Uterus (tissue), 4 donors: ENCODE results near the gene MEPE. TPM values are rescaled to one million over a fixed set of nuclear protein-coding genes. Genes with fewer than 3 reads are reported as not detected.

ENCODE experiments used
- DNase-seq, 2 donors: peaks; one replicate each; pipeline ENCODE4 v3.0.0-alpha.2; 2019 to 2020
- H3K27ac ChIP-seq, 2 donors: fragments of 200-600 bp; sonication (generic); 1 replicate in 1 of 2; 2 replicates in 1 of 2; pipeline ENCODE4 v1.5.1; 2016 to 2018
- H3K27me3 ChIP-seq, 2 donors: fragments of 200-600 bp; sonication (generic); one replicate each; pipeline ENCODE4 v1.5.1; 2018 to 2019; ENCODE audit warnings: control low read depth in 1 of 2
- H3K36me3 ChIP-seq, 2 donors: fragments of 200-600 bp; sonication (generic); one replicate each; pipeline ENCODE4 v1.5.1; 2019; ENCODE audit warnings: control low read depth in 1 of 2
- H3K4me1 ChIP-seq, 2 donors: fragments of 200-600 bp; sonication (generic); one replicate each; pipeline ENCODE4 v1.5.1; 2018 to 2019; ENCODE audit warnings: control low read depth in 1 of 2
- H3K4me3 ChIP-seq, 2 donors: fragments of 200-600 bp; sonication (generic); 1 replicate in 1 of 2; 2 replicates in 1 of 2; pipeline ENCODE4 v1.5.1; 2018 to 2019; ENCODE audit warnings: mild to moderate bottlenecking in 1 of 2
- H3K9me3 ChIP-seq, 2 donors: fragments of 200-600 bp; sonication (generic); one replicate each; pipeline ENCODE4 v1.5.1; 2019; ENCODE audit warnings: control low read depth in 1 of 2
- POLR2A ChIP-seq, 2 donors: fragments of 450-650 bp; IDR thresholded peaks; one replicate each; pipeline ENCODE4 v1.6.1; 2016; ENCODE audit warnings: antibody characterized with exemption in 2 of 2, mild to moderate bottlenecking in 1 of 2, moderate library complexity in 1 of 2
- intact Hi-C: fragments of 100-400 bp; cut with DNase I; formaldehyde crosslinking; loops from one replicate; pipeline ENCODE4 v1.15.1; 2023; ENCODE audit warnings: low total_unique reads
- total RNA-seq, 4 donors: library from RNA; depleted of rRNA in 3 of 4; stranded (reverse); fragments of >200 nt in 3 of 4; gene quantifications; one replicate each; pipeline versions ENCODE4 v1.1.0 to v1.2.4, GENCODE V29; 2014 to 2023
- TF ChIP-seq, protein P1 (sequence below), 4 experiments: fragments of 200-600 bp in 2 of 4; fragments of 450-650 bp in 2 of 4; sonication (generic) in 2 of 4; IDR thresholded peaks; one replicate each; pipeline ENCODE4 v1.5.1; 2016 to 2019; ENCODE audit warnings: antibody characterized with exemption in 4 of 4, mild to moderate bottlenecking in 2 of 4, moderate library complexity in 1 of 4
- donor health status: DM: yes; HTN: yes; CAD: no.

MEPE gene
- total RNA-seq, 4 donors from 2014 or later: not detected

DNA sequence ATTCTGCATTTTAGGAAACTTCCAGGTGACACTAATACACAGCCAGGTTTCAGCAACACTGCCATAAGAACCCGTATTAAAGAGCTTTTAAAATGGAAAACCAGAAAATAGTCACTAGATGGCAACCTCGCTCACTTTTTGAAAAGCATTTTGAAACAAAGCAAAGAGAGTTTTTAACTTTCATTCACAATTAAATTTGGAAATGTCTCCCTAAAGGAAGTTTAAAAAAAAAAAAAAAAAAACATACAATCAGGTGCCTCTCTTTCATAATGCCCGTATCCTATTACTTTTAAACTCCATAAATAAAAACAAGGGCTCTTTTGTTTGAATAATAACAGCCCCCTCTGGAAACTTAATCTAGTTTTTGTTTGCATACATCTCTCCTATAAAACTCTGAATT, 20.3 kb downstream of the MEPE start:
- H3K27me3 ChIP-seq: no peaks in the 10 kb centered on the region
- intact Hi-C loops: loop anchor here (5.0 kb wide), 1 partner anchor 359 kb away; no protein-coding TSS in a partner anchor
- H3K9me3 ChIP-seq: no peaks in the 10 kb centered on the region
- no peak for DNase-seq
- no peaks in the 10 kb centered on the region for H3K36me3 ChIP-seq
- no peak for TF ChIP-seq POLR2A (IDR thresholded peaks at IDR 0.05)
- TF ChIP-seq, protein P1, sequence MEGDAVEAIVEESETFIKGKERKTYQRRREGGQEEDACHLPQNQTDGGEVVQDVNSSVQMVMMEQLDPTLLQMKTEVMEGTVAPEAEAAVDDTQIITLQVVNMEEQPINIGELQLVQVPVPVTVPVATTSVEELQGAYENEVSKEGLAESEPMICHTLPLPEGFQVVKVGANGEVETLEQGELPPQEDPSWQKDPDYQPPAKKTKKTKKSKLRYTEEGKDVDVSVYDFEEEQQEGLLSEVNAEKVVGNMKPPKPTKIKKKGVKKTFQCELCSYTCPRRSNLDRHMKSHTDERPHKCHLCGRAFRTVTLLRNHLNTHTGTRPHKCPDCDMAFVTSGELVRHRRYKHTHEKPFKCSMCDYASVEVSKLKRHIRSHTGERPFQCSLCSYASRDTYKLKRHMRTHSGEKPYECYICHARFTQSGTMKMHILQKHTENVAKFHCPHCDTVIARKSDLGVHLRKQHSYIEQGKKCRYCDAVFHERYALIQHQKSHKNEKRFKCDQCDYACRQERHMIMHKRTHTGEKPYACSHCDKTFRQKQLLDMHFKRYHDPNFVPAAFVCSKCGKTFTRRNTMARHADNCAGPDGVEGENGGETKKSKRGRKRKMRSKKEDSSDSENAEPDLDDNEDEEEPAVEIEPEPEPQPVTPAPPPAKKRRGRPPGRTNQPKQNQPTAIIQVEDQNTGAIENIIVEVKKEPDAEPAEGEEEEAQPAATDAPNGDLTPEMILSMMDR (IDR thresholded peaks at IDR 0.05): peak; percentile 50 to 67 (median 61)
- no peak overlapping the region for H3K4me3 ChIP-seq
- H3K27ac ChIP-seq: no peak overlapping the region
- no peaks in the 10 kb centered on the region for H3K4me1 ChIP-seq

DNA sequence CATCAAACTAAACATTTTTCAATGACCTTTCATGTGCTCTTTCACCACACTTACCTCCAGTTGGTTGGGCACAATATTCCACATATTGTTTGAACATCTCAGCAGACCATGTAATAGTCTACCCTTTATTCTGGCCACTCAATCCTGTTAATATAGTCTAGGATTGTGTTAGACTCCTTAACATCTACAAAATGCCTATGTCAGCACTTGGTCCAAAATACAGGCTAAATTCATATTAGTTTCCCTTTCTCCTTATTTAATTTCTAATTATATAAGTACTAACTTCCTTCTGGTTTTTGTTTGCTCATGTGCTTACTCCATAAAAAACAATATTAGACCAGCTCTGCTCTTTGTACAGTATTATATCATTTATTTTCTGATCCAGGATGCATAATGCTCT, 21.1 kb downstream of the MEPE start:
- intact Hi-C loops: loop anchor here (5.0 kb wide), 1 partner anchor 358 kb away; no protein-coding TSS in a partner anchor
- H3K4me3 ChIP-seq: no peak overlapping the region
- no peak overlapping the region for H3K27ac ChIP-seq
- DNase-seq: no peak
- no peaks in the 10 kb centered on the region for H3K36me3 ChIP-seq
- no peaks in the 10 kb centered on the region for H3K27me3 ChIP-seq
- H3K9me3 ChIP-seq: no peaks in the 10 kb centered on the region
- TF ChIP-seq, protein P1 (IDR thresholded peaks at IDR 0.05): no peak
- no peak for TF ChIP-seq POLR2A (IDR thresholded peaks at IDR 0.05)
- no peaks in the 10 kb centered on the region for H3K4me1 ChIP-seq

DNA sequence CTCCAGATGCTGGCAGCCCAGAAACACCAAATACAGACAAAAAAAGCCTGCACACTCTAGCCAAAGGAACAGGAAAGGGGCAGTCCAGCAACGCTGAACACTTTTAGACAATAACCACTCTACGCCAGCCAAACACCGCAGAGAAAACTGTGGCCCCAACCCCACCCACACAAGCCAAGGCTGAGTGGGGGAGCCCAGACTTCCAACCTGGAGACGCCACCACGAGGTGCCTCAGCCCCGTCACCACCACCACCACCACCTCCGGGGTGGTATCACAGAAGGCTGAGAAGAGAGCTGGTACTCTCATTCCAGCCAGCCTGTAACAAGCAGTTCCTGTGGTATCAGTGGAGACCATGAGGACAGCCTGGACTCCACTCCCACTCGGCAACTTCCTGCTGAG, 22.8 kb downstream of the MEPE start:
- Histone ChIP-seq H3K4me3 (no peak overlapping the region), H3K4me1 (no peaks in the 10 kb centered on the region), H3K9me3 (no peaks in the 10 kb centered on the region), H3K27ac (no peak overlapping the region), H3K36me3 (no peaks in the 10 kb centered on the region), H3K27me3 (no peaks in the 10 kb centered on the region)
- intact Hi-C loops: no loop called here
- TF ChIP-seq POLR2A (IDR thresholded peaks at IDR 0.05): no peak
- TF ChIP-seq, protein P1 (IDR thresholded peaks at IDR 0.05): no peak
- DNase-seq: no peak

DNA sequence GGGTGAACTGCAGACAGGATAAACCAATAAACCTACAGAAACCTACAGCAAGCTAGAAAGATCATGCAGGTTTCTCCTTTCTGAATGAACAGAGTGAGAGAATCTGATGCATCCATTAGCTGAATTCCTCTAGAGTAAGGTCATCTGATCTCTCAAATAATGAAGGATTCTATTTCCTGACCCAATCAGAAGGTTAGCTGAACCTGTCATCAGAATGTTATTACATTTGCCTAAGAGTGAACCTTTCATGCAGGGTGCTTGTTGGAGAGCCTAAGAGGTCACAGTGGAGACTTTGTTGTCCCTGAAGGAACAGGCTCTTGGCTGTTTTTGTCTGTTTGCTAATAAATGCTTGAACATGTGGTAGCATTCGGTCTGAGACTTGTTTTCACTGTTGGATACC, 24.0 kb downstream of the MEPE start:
- H3K9me3 ChIP-seq: no peaks in the 10 kb centered on the region
- H3K27ac ChIP-seq: no peak overlapping the region
- H3K4me1 ChIP-seq: no peaks in the 10 kb centered on the region
- H3K27me3 ChIP-seq: no peaks in the 10 kb centered on the region
- no peak for TF ChIP-seq POLR2A (IDR thresholded peaks at IDR 0.05)
- TF ChIP-seq, protein P1 (IDR thresholded peaks at IDR 0.05): no peak
- no peak overlapping the region for H3K4me3 ChIP-seq
- no peaks in the 10 kb centered on the region for H3K36me3 ChIP-seq
- intact Hi-C loops: no loop called here
- no peak for DNase-seq

DNA sequence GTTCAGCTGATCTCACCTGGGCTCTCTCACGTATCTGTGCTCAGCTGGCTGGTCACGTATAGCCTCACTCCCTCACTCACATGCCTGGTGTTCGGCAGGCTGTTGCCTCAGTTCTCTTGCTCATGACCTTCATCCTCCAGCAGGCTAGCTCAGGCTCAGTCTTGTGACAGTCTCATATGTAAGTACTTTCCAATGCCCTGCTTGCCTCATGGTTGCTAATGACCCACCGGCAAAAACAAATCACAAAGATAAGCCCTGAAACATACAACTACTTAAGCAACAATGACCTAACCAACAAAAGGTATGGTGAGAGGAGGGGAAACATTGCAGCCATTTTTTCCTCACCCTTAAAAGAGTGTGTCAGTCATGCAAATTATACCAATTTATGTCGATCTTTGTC, 25.0 kb downstream of the MEPE start:
- no peak for TF ChIP-seq POLR2A (IDR thresholded peaks at IDR 0.05)
- TF ChIP-seq, protein P1 (IDR thresholded peaks at IDR 0.05): no peak
- Histone ChIP-seq H3K27me3 (no peaks in the 10 kb centered on the region), H3K4me1 (no peaks in the 10 kb centered on the region), H3K36me3 (no peaks in the 10 kb centered on the region), H3K4me3 (no peak overlapping the region), H3K9me3 (no peaks in the 10 kb centered on the region), H3K27ac (no peak overlapping the region)
- no peak for DNase-seq
- intact Hi-C loops: no loop called here
